NCI-H1694 treated with DMSO at 0.1 percent for 48 hours (cell line): ENCODE results near the gene CST1.

Experiments
- DNase-seq: peaks from one replicate; lab custom pipeline; 2025; lab: John Stamatoyannopoulos, UW

Gene CST1

GRCh38 chr20:23702021-23702420, 48.7 kb downstream of the CST1 start:
- no peak for DNase-seq

GRCh38 chr20:23700931-23701330, 49.8 kb downstream of the CST1 start:
- DNase-seq, result no peak

- DNase-seq, result no peak
Measured at GRCh38 chr20:23697947-23698346, 52.8 kb downstream of the CST1 start.
